Endothelial cell (in vitro differentiated cells): ENCODE data around the gene AP1B1. TPM values are rescaled to one million over a fixed set of nuclear protein-coding genes. Genes with fewer than 3 reads are reported as not detected.
A peak's percentile ranks its signal among the peaks of the same experiment; 100 is the strongest.
"Not testable (repeated sequence)": the region's sequence is repeated elsewhere in the genome, so short reads cannot be mapped to it uniquely, and the experiment has no call there.

Source experiments
- DNase-seq: peaks from one replicate; pipeline ENCODE4 v3.0.0; 2021; ENCODE audit warnings: low spot score
- H3K27ac Mint-ChIP-seq: one replicate; pipeline ENCODE4 v1.8.0; 2021; ENCODE audit warnings: mixed read lengths, inconsistent platforms; ENCODE audit not compliant: unreplicated experiment
- H3K27me3 Mint-ChIP-seq: one replicate; pipeline ENCODE4 v1.8.0; 2021; ENCODE audit warnings: mild to moderate bottlenecking, moderate library complexity, mixed read lengths, inconsistent platforms; ENCODE audit not compliant: unreplicated experiment
- H3K36me3 Mint-ChIP-seq: one replicate; pipeline ENCODE4 v1.8.0; 2021; ENCODE audit warnings: mild to moderate bottlenecking, low read depth, mixed read lengths, inconsistent platforms; ENCODE audit not compliant: unreplicated experiment
- H3K4me1 Mint-ChIP-seq: one replicate; pipeline ENCODE4 v1.8.0; 2021; ENCODE audit warnings: mild to moderate bottlenecking, mixed read lengths, inconsistent platforms; ENCODE audit not compliant: unreplicated experiment
- H3K4me3 Mint-ChIP-seq: one replicate; pipeline ENCODE4 v1.8.0; 2021; ENCODE audit warnings: mild to moderate bottlenecking, mixed read lengths, inconsistent platforms; ENCODE audit not compliant: unreplicated experiment
- H3K9me3 Mint-ChIP-seq: one replicate; pipeline ENCODE4 v1.8.0; 2021; ENCODE audit warnings: mixed read lengths, inconsistent platforms; ENCODE audit not compliant: unreplicated experiment
- CTCF ChIP-seq: fragments of 200-600 bp; sonication (generic); IDR thresholded peaks from one replicate; pipeline ENCODE4 v1.5.0; 2021; ENCODE audit warnings: antibody characterized with exemption; ENCODE audit not compliant: unreplicated experiment
- total RNA-seq: library from RNA; stranded (reverse); fragmentation: NEBNext Ultra II Directional; extraction: Animal tissue kit (Norgen Biotek cat#: 25700); gene quantifications from one replicate; pipeline ENCODE4 v1.2.1, GENCODE V29; 2021; ENCODE audit not compliant: unreplicated experiment

Gene AP1B1
- total RNA-seq, 1 donor from 2014 or later, result 316 TPM

GRCh38 chr22:29408940-29409339, 20.6 kb upstream of the AP1B1 start:
- Mint-ChIP-seq H3K36me3 (no peaks in the 10 kb centered on the region), H3K9me3 (no peaks in the 10 kb centered on the region), H3K27ac (no peak overlapping the region), H3K4me1 (peaks cover 28% of the 10 kb centered on the region), H3K27me3 (no peaks in the 10 kb centered on the region), H3K4me3 (no peak overlapping the region)
- TF ChIP-seq CTCF, result no peak
- DNase-seq, result no peak

- H3K4me1 Mint-ChIP-seq, result peaks cover 22% of the 10 kb centered on the region
- not testable (repeated sequence) for H3K36me3 Mint-ChIP-seq, H3K9me3 Mint-ChIP-seq, DNase-seq, H3K27me3 Mint-ChIP-seq, H3K4me3 Mint-ChIP-seq
- H3K27ac Mint-ChIP-seq, result peak overlapping the region; percentile 14
These were observed 13.2 kb upstream of the AP1B1 start for GRCh38 chr22:29401538-29401937.

GRCh38 chr22:29400576-29400975, 12.2 kb upstream of the AP1B1 start:
- no peak for TF ChIP-seq CTCF
- Mint-ChIP-seq H3K27ac (no peak overlapping the region), H3K9me3 (no peaks in the 10 kb centered on the region), H3K36me3 (no peaks in the 10 kb centered on the region), H3K4me1 (peaks cover 24% of the 10 kb centered on the region), H3K27me3 (no peaks in the 10 kb centered on the region), H3K4me3 (no peak overlapping the region)
- DNase-seq, result no peak

GRCh38 chr22:29397791-29398190, 9.4 kb upstream of the AP1B1 start:
- no peak overlapping the region for H3K4me3 Mint-ChIP-seq

GRCh38 chr22:29396126-29396525, 7.8 kb upstream of the AP1B1 start:
- TF ChIP-seq CTCF, result no peak
- peaks cover 43% of the 10 kb centered on the region for H3K4me1 Mint-ChIP-seq
- H3K36me3 Mint-ChIP-seq, result no peaks in the 10 kb centered on the region
- no peaks in the 10 kb centered on the region for H3K27me3 Mint-ChIP-seq
- H3K27ac Mint-ChIP-seq, result no peak overlapping the region
- no peak for DNase-seq
- H3K9me3 Mint-ChIP-seq, result no peaks in the 10 kb centered on the region
- no peak overlapping the region for H3K4me3 Mint-ChIP-seq

More at GRCh38 chr22:29397791-29398190, 9.4 kb upstream of the AP1B1 start:
- H3K9me3 Mint-ChIP-seq, result no peaks in the 10 kb centered on the region
- H3K27ac Mint-ChIP-seq, result no peak overlapping the region
- TF ChIP-seq CTCF, result no peak
- H3K27me3 Mint-ChIP-seq, result no peaks in the 10 kb centered on the region
- H3K4me1 Mint-ChIP-seq, result peaks cover 40% of the 10 kb centered on the region
- no peaks in the 10 kb centered on the region for H3K36me3 Mint-ChIP-seq
- no peak for DNase-seq
